IPS-11a (cell line): Measurements from ENCODE around the gene ABLIM1.
A peak's percentile ranks its signal among the peaks of the same experiment; 100 is the strongest.

Source experiments
- H3K4me3 ChIP-seq: one replicate; pipeline ENCODE4 v1.5.1; 2013; ENCODE audit warnings: low read depth, low read length, control low read depth

ABLIM1 gene

GRCh38 chr10:114550756-114551635, 107.1 kb downstream of the ABLIM1 start:
- H3K4me3 ChIP-seq = no peak overlapping the region

GRCh38 chr10:114548662-114549061, 109.4 kb downstream of the ABLIM1 start:
- no peak overlapping the region for H3K4me3 ChIP-seq

DNA sequence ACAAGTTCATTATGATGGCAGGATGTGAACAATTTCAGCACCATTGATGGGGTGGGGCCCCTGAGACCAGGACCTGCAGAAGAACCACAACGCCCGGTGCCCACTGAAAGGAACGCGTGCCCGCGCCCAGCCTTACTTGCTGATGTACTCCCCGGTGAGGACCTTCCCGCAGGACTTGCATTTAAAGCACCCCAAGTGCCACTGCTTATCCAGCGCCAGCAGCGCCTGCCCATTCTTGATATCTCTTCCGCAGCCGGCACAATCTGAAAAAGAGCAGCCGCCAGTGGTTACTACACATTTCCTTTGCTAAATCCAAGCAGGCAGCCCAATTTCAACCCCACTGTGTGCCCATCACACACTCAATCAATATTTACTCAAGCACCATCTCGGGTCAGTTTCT, 110.6 kb downstream of the ABLIM1 start:
- no peak overlapping the region for H3K4me3 ChIP-seq

DNA sequence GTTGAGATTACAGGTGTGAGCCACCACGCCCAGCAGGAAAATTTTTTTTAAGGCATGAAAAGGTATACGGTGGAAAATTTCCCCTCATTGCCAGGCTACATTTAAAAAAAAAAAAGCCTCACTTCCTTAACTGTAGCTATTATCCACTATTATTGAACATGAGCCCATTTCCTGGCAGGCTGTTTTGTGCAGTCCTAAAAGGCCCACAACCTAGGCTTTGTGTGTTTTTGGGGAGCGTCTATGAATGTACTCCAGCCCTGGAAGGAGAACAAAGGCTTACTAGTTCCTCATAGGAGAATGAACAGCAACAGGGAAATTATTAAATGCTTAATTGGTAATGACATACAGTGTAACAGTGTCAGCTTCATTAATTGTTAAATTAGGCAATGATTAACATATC, 111.0 kb downstream of the ABLIM1 start:
- no peak overlapping the region for H3K4me3 ChIP-seq

GRCh38 chr10:114545819-114546218, 112.3 kb downstream of the ABLIM1 start:
- no peak overlapping the region for H3K4me3 ChIP-seq

DNA sequence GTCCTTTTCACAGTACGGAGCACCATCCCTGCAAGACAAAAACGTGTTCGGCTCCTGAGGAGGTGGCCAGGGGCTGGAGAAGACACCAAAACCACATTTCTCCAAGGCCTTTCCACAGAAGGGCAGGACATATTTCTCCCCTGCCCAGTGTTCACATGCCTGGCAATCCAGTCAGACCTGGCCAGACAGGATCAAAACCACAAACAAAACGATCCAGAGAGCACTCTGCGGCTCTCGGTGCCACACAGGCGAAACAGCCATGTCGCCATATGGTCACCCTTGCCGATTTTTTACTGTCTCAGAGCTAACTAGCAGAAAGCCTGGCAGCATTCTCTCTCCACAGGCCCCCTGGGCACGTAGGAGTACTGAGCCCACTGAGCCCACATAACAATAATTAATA, 113.0 kb downstream of the ABLIM1 start:
- H3K4me3 ChIP-seq = no peak overlapping the region

DNA sequence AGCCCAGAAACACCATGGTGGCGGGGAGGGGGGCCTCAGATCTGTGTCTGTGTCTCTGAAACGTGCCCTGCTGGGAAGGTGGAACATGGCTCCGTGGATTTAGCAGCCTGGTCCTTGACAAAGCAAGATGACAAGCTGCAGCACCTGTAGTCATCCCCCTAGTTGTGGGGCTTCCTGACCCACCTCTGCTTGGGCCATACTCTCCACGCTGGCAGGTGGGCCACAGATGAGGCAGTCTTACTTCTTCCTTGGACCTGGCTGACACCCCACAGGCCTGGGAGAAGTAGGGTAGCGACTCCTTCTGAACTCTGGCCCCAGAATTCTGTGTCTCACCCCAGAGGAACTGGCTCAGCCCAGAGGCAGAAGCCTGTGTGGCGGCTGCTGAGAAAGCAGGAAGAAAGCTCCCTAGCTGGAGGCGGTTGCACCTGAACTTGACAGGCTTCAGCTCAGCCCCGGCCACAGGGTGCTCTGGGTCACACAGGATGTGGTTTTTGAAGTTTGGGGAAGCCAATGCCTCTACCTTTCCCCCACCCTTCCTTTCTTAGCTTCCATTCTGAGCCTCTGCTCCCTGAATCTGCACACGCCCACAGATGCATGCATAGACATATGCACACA, 113.9 kb downstream of the ABLIM1 start:
- no peak overlapping the region for H3K4me3 ChIP-seq

DNA sequence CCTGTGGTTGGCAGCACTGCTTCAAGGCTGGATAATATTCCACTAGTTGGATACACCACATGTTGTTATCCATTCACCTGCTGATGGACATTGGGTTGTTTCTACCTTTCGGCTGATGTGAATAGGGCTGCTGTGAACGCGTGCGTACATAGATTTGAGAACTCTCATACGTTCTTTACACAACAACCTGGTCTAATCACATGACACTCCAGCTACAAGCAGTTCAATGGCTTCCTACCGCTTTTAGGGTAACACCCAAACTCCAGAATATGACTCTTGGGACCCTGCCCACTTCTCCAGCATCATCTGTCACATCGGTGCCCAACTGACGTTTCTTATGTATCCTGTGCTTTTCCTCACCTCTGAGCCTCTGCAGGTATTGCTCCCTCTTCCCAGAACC, 114.6 kb downstream of the ABLIM1 start:
- H3K4me3 ChIP-seq = no peak overlapping the region

DNA sequence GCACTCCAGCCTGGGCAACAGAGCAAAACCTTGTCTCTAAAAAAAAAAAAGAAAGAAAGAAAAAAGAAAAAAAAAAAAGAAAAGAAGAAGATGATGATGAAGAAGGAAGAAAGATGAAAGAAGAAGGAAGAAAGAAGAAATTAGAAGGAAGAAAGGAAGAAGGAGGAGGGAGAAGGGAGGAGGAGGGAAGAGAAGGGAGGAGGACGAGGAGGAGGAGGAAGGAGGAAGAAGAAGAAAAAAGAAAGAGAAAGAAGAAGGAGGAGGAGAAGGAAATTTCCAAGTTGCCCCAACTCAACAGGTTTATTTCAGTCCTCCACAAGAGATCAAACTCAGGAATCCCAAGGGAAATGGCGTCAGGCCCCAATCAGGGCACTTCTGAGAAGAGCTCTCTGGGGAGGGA, 115.7 kb downstream of the ABLIM1 start:
- no peak overlapping the region for H3K4me3 ChIP-seq

GRCh38 chr10:114541797-114542160, 116.3 kb downstream of the ABLIM1 start:
- H3K4me3 ChIP-seq = no peak overlapping the region

- H3K4me3 ChIP-seq = no peak overlapping the region
Observed at GRCh38 chr10:114541081-114541796, 116.8 kb downstream of the ABLIM1 start.

DNA sequence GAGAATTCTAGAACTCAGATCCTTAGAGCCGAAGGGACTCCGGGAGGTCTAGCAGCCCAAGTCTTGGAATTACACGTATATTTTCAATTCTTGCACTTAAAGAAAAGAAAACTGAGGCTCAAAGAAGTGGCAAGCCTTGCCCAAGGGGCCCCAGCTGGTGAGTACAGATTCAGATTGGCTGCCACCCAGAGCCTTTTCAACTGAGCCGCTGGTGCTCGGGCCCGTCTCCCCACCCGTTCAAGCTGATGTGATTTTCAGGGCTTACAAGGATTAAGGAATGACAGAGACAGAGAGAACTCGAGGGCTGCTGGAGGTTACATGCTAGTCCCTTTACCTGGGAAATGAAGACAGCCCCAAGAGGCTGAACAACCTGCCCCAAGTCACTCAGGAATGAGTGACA, 117.8 kb downstream of the ABLIM1 start:
- no peak overlapping the region for H3K4me3 ChIP-seq

GRCh38 chr10:114539623-114540022, 118.5 kb downstream of the ABLIM1 start:
- H3K4me3 ChIP-seq = no peak overlapping the region

DNA sequence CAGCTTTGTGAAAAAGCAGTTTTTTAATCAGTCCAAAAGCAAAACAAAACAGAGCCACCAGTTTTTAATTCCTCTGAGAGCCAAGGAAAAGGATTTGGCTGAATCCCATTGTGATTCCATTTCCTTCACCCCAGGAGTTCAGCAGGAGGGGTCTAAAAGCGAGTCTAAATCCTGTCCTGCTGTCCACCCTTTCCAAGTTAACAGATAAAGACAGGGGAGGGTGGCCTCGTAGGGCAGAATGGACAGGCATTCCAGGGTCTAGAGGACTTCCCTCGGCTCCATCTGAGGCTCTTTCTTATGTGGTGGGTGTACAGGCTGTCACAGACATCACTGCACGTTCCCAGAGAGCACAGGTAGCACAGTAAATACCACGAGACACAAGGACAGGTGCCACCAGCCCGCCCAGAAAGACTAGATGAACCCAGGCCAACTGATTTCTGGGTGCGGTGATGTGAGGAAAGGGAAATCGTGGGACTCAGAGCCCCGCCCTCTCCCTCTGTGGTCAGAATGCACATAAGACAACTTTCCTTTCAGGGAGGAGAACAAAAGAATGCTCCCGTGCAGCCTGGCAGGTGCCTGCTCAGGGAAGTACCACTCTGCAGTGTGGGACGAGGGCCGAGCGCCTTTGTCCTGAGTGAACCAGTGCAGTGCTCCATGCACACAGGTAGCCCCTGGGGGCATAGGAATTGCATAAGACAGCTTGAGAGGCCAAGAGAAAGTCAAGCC, 119.7 kb downstream of the ABLIM1 start:
- H3K4me3 ChIP-seq = no peak overlapping the region

DNA sequence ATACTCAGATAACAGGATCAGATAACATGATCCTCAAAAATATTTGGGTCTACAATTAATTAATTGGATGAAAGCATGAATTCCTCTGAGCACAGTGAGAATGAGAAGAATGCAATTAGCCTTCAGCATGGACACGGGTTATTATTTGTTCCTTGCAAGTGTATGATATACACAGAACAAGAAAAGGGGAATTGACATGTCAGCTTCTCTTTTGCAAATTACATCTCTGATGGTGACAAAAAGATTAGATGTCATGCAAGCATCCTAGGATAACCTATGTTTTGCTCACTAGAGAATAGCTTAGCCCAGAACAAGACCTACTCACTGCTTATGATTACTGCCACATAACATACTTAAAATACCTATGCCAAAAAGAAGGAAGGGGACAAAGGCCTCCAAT, 120.3 kb downstream of the ABLIM1 start:
- no peak overlapping the region for H3K4me3 ChIP-seq

- no peak overlapping the region for H3K4me3 ChIP-seq
Observed at GRCh38 chr10:114534571-114534981, 123.5 kb downstream of the ABLIM1 start.

DNA sequence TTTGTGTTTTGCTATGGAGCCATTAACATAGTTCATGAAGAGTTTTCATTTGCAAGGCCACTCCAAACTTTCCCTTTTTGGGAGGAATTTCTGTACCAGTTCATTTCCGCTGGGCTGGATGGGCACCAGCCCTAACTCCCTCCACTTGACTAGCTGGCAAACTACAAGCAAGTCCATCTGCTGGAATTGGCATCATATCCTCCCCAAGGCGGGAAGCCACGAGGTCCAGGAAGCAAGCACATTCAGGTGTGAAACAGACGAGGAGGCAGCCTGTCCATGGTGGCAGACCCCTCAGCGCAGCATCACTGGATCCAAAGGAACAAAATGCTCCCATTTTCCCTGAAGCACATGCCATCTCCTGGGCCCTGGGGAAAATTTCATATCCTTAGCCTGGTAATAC, 125.8 kb downstream of the ABLIM1 start:
- H3K4me3 ChIP-seq = no peak overlapping the region

GRCh38 chr10:114526504-114527238, 131.4 kb downstream of the ABLIM1 start:
- H3K4me3 ChIP-seq = peak overlapping the region; percentile 39

DNA sequence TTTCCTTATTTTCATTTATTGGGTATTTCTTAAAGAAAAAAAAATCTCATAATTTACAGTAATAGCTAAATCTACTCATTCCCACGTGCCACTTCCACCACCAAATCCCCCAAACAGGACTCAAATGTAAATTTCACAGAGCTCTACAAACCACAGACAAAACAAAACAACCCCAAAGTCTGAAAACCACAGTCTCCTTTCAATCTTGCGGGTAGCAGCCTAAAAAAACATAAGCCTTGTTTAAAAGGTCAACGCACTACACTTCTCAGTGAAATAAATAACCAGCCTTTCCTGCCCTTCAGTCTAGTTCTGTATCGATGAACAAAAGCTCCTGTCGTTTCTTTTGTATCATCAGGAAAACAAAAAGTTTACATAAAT, 132.0 kb downstream of the ABLIM1 start:
- H3K4me3 ChIP-seq = peak overlapping the region; percentile 39

DNA sequence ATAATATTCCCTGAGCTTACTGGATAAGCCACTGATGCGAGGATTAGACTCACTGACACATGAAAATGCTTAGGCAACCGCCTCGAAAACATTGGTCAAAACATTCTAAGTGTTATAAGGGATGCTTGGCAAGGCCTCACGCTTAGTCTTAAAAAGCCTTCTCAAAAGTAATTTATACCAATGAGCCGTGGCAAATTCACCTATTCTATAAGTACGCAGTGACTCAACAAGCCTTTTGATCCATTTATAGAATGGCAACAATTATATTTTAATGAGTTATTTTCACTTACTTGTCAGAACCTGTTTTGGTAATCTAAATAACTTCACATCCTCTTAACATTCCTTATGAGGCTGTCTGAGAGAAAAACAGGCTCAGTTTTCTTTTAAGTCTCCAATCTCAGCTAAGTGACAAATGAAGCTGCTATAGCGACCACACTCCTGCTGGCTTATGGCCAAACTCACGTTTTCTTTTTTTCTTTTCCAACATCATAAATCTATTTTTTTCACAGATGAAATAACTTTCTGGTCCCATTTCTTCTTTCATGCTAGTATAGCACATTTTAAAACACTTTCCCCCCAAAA, 132.6 kb downstream of the ABLIM1 start:
- no peak overlapping the region for H3K4me3 ChIP-seq
